ENCODE data around the gene AGBL4.

AGBL4 gene

GRCh38 chr1:48735796-48736195, 1288.0 kb downstream of the AGBL4 start:
- no peak for TF ChIP-seq CTCF (conservative IDR thresholded peaks at IDR 0.05)

GRCh38 chr1:48730164-48730910, 1293.4 kb downstream of the AGBL4 start:
- no peak overlapping the region for H3K27ac ChIP-seq
- TF ChIP-seq CTCF (conservative IDR thresholded peaks at IDR 0.05), result no peak

More at GRCh38 chr1:48735796-48736195, 1288.0 kb downstream of the AGBL4 start:
- H3K27ac ChIP-seq, result no peak overlapping the region

GRCh38 chr1:48728584-48728983, 1295.2 kb downstream of the AGBL4 start:
- no peak for TF ChIP-seq CTCF (conservative IDR thresholded peaks at IDR 0.05)
- no peak overlapping the region for H3K27ac ChIP-seq

- H3K27ac ChIP-seq, result no peak overlapping the region
- TF ChIP-seq CTCF (conservative IDR thresholded peaks at IDR 0.05), result no peak
These were observed 1297.1 kb downstream of the AGBL4 start for GRCh38 chr1:48726557-48727215.

GRCh38 chr1:48726139-48726538, 1297.6 kb downstream of the AGBL4 start:
- H3K27ac ChIP-seq, result no peak overlapping the region
- no peak for TF ChIP-seq CTCF (conservative IDR thresholded peaks at IDR 0.05)

- no peak overlapping the region for H3K27ac ChIP-seq
- TF ChIP-seq CTCF (conservative IDR thresholded peaks at IDR 0.05), result no peak
These were observed 1298.3 kb downstream of the AGBL4 start for GRCh38 chr1:48725341-48726046.

GRCh38 chr1:48720929-48721328, 1302.8 kb downstream of the AGBL4 start:
- H3K27ac ChIP-seq, result no peak overlapping the region
- no peak for TF ChIP-seq CTCF (conservative IDR thresholded peaks at IDR 0.05)
